Measurements from ENCODE around the gene TBL3. TPM values are rescaled to one million over a fixed set of nuclear protein-coding genes. Genes with fewer than 3 reads are reported as not detected.

TBL3 gene
- total and polyA plus RNA-seq, 2 of the 8 experiments (the other 6 are each of a cell fraction or from before 2014, with no cell fraction given): 65.8 to 137 TPM

- Histone ChIP-seq H2BK120ac (replicated peaks; ENCODE audit: low read depth, low read length) (no peak overlapping the region), H3K56ac (replicated peaks; ENCODE audit: insufficient read length, low read depth, low read length) (no peak overlapping the region), H4K91ac (replicated peaks; ENCODE audit: insufficient read length, low read length) (no peak overlapping the region), H3K4me3 (ENCODE audit: extremely low read depth in 1 of 4, insufficient read depth in 2 of 4, low read depth in 3 of 4, low read length in 4 of 4) (peak overlapping the region; percentile 21 to 55 (median 36); a peak in 7 of 8 replicates), H3K23ac (ENCODE audit: insufficient read length) (no peak overlapping the region), H3K27me3 (replicated peaks in 1 of 4; ENCODE audit: control insufficient read depth in 3 of 4, extremely low read depth in 1 of 4, insufficient read depth in 3 of 4, low read length in 3 of 4) (peaks cover 0 to 17% (median 9%) of the 10 kb centered on the region in 4 experiments; a peak in 5 of 7 replicates), H4K5ac (ENCODE audit: insufficient read length, low read depth, low read length) (no peak overlapping the region), H2AK5ac (ENCODE audit: low read depth, low read length) (no peak overlapping the region), H2BK15ac (ENCODE audit: low read length) (0 out of 2 replicates have a peak overlapping the region, but pooled peaks have one; percentile 12), H3K18ac (ENCODE audit: extremely low read depth, low read length) (no peak overlapping the region; the same call in 1 of the 2 replicates), H3K27ac (ENCODE audit: low read depth, low read length) (no peak overlapping the region), H3K14ac (ENCODE audit: insufficient read length) (no peak overlapping the region), H3K9ac (replicated peaks in 1 of 4; ENCODE audit: extremely low read depth in 1 of 4, low read depth in 3 of 4, low read length in 3 of 4) (no peak overlapping the region), H3K79me2 (ENCODE audit: control insufficient read depth in 1 of 2, insufficient read depth in 2 of 2, low read length in 2 of 2) (no peaks in the 10 kb centered on the region), H3K4me1 (replicated peaks in 1 of 4; ENCODE audit: control insufficient read depth in 3 of 4, insufficient read depth in 4 of 4, low read length in 3 of 4) (peaks cover 0 to 10% (median 4%) of the 10 kb centered on the region in 4 experiments; a peak in 5 of 7 replicates), H4K20me1 (replicated peaks in 1 of 2; ENCODE audit: control insufficient read depth in 1 of 2, insufficient read depth in 2 of 2, low read length in 2 of 2) (no peaks in the 10 kb centered on the region), H3K4me2 (ENCODE audit: insufficient read depth in 1 of 2, low read depth in 2 of 2, low read length in 2 of 2) (peak overlapping the region; percentile 52 to 66; a peak in 3 of 4 replicates), H3K9me3 (ENCODE audit: insufficient read depth in 2 of 2, low read depth in 1 of 2, low read length in 1 of 2) (no peaks in the 10 kb centered on the region), H2BK20ac (ENCODE audit: low read length) (no peak overlapping the region), H2BK5ac (ENCODE audit: low read depth, low read length) (no peak overlapping the region), H4K8ac (ENCODE audit: extremely low read depth, insufficient read depth, low read length) (peak overlapping the region; percentile 77), H3K79me1 (ENCODE audit: low read depth, low read length) (no peaks in the 10 kb centered on the region), H3K36me3 (ENCODE audit: control insufficient read depth in 2 of 4, insufficient read depth in 4 of 4, low read length in 3 of 4) (no peaks in the 10 kb centered on the region), H3K4ac (replicated peaks; ENCODE audit: insufficient read length, low read depth, low read length) (no peak overlapping the region), H3K23me2 (ENCODE audit: low read depth, low read length) (no peaks in the 10 kb centered on the region), H2BK12ac (ENCODE audit: low read depth, low read length) (peak overlapping the region; percentile 27; the same call in 1 of the 2 replicates), H2AFZ (ENCODE audit: low read length) (no peak overlapping the region)
- 27% methylated on average over 33 of the region's 70 CpGs; no CpG with 5 or more reads in 1 of the 2 experiments for WGBS, 2 experiments (ENCODE audit: extremely low coverage in 1 of 2, insufficient coverage in 1 of 2, insufficient read length in 1 of 2, insufficient replicate concordance in 2 of 2, low coverage in 1 of 2, low lambda C conversion rate in 2 of 2, missing lambda C conversion rate in 1 of 2)
- DNase-seq (ENCODE audit: low read depth in 1 of 2, low spot score in 2 of 2) (peak; percentile 57 to 99), FAIRE-seq (no peak)
- ChIA-PET POLR2A (ENCODE audit: partially characterized antibody) (interaction anchor here (4.1 kb wide), 1 partner anchor 34 kb away, joined by 27 read pairs; the partner anchor contains the start of gene RPS2), CTCF (ENCODE audit: partially characterized antibody) (interaction anchor here (0.7 to 8.0 kb wide), 21 partner anchors 10 to 116 kb away, joined by 3 to 75 read pairs (median 5); partner anchors contain the start of genes MSRB1, RNF151, RPS2 and TBL3)
- peak; percentile 45 for TF ChIP-seq GTF2F1 (IDR thresholded peaks at IDR 0.05; ENCODE audit: borderline replicate concordance, low read depth, low read length)
- TF ChIP-seq RXRA (IDR thresholded peaks at IDR 0.05; ENCODE audit: insufficient read depth, low read depth, low read length): 0 out of 2 replicates have a peak, but pooled peaks have one; percentile 30
- peak; percentile 49 for TF ChIP-seq NANOG (IDR thresholded peaks at IDR 0.05; ENCODE audit: insufficient read depth, low read depth, low read length, poor library complexity, severe bottlenecking)
- no peak for TF ChIP-seq ATF2 (IDR thresholded peaks at IDR 0.05; ENCODE audit: low read length)
- TF ChIP-seq RAD21 (IDR thresholded peaks at IDR 0.05 in 1 of 2, conservative IDR thresholded peaks at IDR 0.05 in 1 of 2; ENCODE audit: low read depth in 2 of 2, low read length in 2 of 2): peak; percentile 51 to 76
- TF ChIP-seq TBP (IDR thresholded peaks at IDR 0.05; ENCODE audit: low read depth, low read length): peak; percentile 24; the same call in 1 of the 2 replicates
- TF ChIP-seq SP2 (IDR thresholded peaks at IDR 0.05; ENCODE audit: low read length): no peak
- TF ChIP-seq PHF8 (conservative IDR thresholded peaks at IDR 0.05; ENCODE audit: low read depth, low read length): no peak
- TF ChIP-seq POLR2A (IDR thresholded peaks at IDR 0.05; ENCODE audit: control extremely low read depth in 1 of 2, low read depth in 2 of 2, low read length in 2 of 2): no peak
Measured at GRCh38 chr16:1929578-1930337, 42.1 kb upstream of the TBL3 start.

Data from H1 (cell line).